Mononuclear cell (primary cell): ENCODE results near the gene FAM89B. TPM values are rescaled to one million over a fixed set of nuclear protein-coding genes. Genes with fewer than 3 reads are reported as not detected.

ENCODE experiments used
- total RNA-seq: library from RNA; depleted of rRNA; stranded (reverse); fragments of >200 nt; gene quantifications from one replicate; pipeline ENCODE4 v1.2.3, GENCODE V29; 2012

The FAM89B gene
- total RNA-seq, 1 donor, result 18.1 TPM

Other genes starting within 250 kb of the FAM89B start
- gene DPF2, start 238.7 kb upstream of the FAM89B start, total RNA-seq, result 39.6 TPM
- gene TIGD3, start 217.8 kb upstream of the FAM89B start, total RNA-seq, result 0.42 TPM
- gene SLC25A45, start 189.9 kb upstream of the FAM89B start, total RNA-seq, result 12.6 TPM
- 23.1 TPM for gene FRMD8, start 185.9 kb upstream of the FAM89B start, total RNA-seq
- gene NEAT1, start 149.7 kb upstream of the FAM89B start, total RNA-seq, result 198 TPM
- 22,943 TPM for gene MALAT1, start 73.5 kb upstream of the FAM89B start, total RNA-seq
- gene SCYL1, start 47.5 kb upstream of the FAM89B start, total RNA-seq, result 36.4 TPM
- 25.6 TPM for gene LTBP3, start 14.2 kb upstream of the FAM89B start, total RNA-seq
- 16.8 TPM for gene ZNRD2, start 2.1 kb upstream of the FAM89B start, total RNA-seq
- gene EHBP1L1, start 3.5 kb downstream of the FAM89B start, total RNA-seq, result 79.1 TPM
- 1.7 TPM for gene KCNK7, start 23.3 kb downstream of the FAM89B start, total RNA-seq
- gene MAP3K11, start 41.7 kb downstream of the FAM89B start, total RNA-seq, result 41.1 TPM
- gene PCNX3, start 43.2 kb downstream of the FAM89B start, total RNA-seq, result 15.0 TPM
- gene SIPA1, start 65.6 kb downstream of the FAM89B start, total RNA-seq, result 75.2 TPM
- 107 TPM for gene RELA, start 90.4 kb downstream of the FAM89B start, total RNA-seq
- gene KAT5, start 139.7 kb downstream of the FAM89B start, total RNA-seq, result 38.0 TPM
- 26.4 TPM for gene RNASEH2C, start 148.3 kb downstream of the FAM89B start, total RNA-seq
- gene AP5B1, start 208.4 kb downstream of the FAM89B start, total RNA-seq, result 26.7 TPM
- not detected for gene OVOL1, start 214.5 kb downstream of the FAM89B start, total RNA-seq